ENCODE results near the gene DGKQ.

Gene DGKQ

GRCh38 chr4:973431-974397 lies at the start of gene DGKQ:
Gene DGKQ, minus strand, starts transcription at chr4:973569. Its CDS starts 87 bp downstream, at chr4:973482.
- in situ Hi-C loops (cut with MboI; ENCODE audit: low sequenced_read_pairs) = no loop called here

- in situ Hi-C loops (cut with MboI; ENCODE audit: low sequenced_read_pairs) = no loop called here
Observed at GRCh38 chr4:1022739-1023066, 49.3 kb upstream of the DGKQ start.

DNA sequence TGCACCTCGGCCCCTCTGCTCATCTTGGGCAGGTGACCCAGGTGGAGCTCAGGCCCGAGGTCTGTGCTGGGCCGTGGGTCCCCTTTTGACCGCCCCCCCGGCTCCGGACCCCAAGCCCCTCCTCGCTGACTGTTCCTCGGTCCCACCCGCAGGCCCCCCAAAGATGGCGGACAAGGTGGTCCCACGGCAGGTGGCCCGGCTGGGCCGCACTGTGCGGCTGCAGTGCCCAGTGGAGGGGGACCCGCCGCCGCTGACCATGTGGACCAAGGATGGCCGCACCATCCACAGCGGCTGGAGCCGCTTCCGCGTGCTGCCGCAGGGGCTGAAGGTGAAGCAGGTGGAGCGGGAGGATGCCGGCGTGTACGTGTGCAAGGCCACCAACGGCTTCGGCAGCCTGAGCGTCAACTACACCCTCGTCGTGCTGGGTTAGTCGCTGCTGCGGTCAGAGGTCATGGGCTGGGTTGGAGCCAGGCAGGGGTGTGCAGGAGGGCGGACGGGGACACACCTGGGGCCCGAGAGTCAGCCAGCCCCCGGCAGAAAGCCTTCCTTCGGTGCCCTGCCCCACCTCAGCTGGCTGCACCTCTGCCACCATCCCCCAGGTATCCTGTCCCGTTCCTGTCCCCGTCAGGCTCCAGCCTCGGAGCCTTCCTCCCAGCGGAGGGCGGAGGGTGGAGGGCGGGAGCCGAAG lies 48.8 kb upstream of the DGKQ start:
- in situ Hi-C loops (cut with MboI; ENCODE audit: low sequenced_read_pairs) = no loop called here

DNA sequence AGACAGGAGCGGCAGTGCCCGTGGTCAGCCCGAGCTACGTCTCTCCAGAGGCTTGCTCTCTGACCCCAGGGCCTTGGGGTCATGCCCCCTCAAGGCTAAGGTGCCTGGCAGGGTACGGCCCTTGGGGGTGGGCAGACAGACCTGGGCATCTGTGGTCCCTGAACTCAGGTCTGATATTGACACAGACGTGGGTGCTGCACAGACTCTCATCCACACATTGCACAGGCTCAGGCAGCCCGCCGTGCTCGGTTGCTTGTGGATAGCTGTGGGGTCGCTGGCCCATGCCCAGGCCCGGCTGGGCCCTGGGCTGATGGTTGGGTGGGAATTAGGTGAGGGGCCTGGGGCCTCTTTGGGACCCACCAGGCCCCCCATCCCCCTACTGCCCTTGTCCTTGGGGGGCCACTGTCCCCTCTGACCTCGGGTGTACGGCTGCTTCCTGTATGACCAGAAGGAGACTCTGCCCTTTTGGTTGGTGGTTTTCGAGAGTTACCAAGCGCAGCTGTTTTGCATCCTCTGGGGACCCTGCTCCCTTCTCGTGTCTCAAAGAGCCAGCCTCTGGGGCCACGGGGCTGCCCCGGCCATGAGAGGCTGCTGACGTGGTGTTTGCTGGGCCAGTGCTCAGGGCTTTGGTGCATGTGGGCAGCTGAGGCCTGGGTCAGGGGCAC lies 48.1 kb upstream of the DGKQ start:
- in situ Hi-C loops (cut with MboI; ENCODE audit: low sequenced_read_pairs) = no loop called here

GRCh38 chr4:1019729-1020470 lies 46.5 kb upstream of the DGKQ start:
- in situ Hi-C loops (cut with MboI; ENCODE audit: low sequenced_read_pairs) = no loop called here

DNA sequence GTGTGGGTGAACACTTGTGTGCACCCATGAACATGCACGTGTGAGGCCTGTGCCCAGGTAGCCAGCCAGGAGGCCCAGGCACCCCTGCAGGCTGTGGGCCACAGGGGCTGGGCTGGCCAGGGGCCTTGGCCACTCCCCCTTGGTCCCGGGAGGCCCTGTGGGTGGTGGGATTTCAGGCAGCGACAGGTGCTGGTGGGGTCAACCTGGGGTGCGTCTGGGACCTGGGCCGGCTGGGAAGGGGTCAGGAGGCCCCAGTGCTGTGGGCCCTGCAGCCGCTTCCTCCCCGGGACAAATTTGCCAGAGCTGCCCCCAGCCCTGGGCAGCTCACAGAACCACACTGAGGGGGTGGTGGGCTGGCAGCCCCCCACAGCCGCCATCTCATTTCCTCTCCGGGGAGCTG lies 46.0 kb upstream of the DGKQ start:
- in situ Hi-C loops (cut with MboI; ENCODE audit: low sequenced_read_pairs) = no loop called here

- in situ Hi-C loops (cut with MboI; ENCODE audit: low sequenced_read_pairs) = no loop called here
Observed at GRCh38 chr4:1018147-1019020, 45.0 kb upstream of the DGKQ start.

GRCh38 chr4:1017706-1018105 lies 44.3 kb upstream of the DGKQ start:
- in situ Hi-C loops (cut with MboI; ENCODE audit: low sequenced_read_pairs) = no loop called here

- in situ Hi-C loops (cut with MboI; ENCODE audit: low sequenced_read_pairs) = no loop called here
Observed at GRCh38 chr4:1017211-1017610, 43.8 kb upstream of the DGKQ start.

- in situ Hi-C loops (cut with MboI; ENCODE audit: low sequenced_read_pairs) = no loop called here
Observed at GRCh38 chr4:1015746-1016145, 42.4 kb upstream of the DGKQ start.

GRCh38 chr4:1015179-1015578 lies 41.8 kb upstream of the DGKQ start:
- in situ Hi-C loops (cut with MboI; ENCODE audit: low sequenced_read_pairs) = no loop called here

DNA sequence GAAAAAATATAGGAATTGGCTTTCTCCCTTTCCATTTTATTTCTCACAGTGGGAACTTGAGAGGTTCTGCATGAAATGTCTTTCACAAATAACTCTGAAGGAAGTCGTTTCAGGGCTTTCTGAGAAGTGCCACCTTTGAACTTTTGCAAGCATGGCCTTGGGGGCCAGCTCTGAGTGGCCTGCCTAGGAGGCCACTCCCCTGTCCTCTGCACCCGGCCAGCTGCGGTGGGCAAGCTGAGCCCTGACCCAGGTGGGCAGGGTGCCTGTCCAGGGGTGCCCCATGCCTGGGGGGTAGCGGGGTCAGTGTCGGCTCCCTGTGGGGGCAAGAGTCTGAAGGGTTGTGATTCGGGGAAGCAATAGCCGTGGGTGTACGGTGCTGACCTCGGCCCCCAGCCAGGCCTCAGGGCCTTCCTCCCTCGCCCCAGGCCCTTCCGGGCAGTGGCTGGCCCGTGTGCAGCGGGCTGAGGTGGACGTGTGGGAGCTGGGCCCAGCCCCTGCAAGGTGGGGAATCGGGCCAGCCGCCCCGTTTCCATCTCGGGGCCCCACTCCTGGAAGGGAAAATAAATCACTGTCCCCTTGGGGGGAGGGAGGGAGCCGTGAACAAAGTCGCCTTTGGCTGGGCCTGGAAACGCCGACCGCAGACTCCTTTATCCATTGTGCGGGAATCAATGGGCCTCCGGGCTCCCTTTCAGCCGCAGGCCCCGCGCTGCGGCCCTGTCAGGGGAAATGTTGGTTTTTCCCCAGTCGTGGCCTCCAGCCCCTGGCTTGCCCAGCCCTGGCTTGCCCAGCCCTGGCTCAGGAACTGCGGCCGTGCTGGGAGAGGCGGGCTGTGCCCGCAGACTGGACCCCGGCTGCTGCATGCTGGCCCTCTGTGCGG lies 41.2 kb upstream of the DGKQ start:
- in situ Hi-C loops (cut with MboI; ENCODE audit: low sequenced_read_pairs) = no loop called here

GRCh38 chr4:1013225-1014073 lies 40.1 kb upstream of the DGKQ start:
- in situ Hi-C loops (cut with MboI; ENCODE audit: low sequenced_read_pairs) = no loop called here

- in situ Hi-C loops (cut with MboI; ENCODE audit: low sequenced_read_pairs) = no loop called here
Observed at GRCh38 chr4:1012034-1012739, 38.8 kb upstream of the DGKQ start.

DNA sequence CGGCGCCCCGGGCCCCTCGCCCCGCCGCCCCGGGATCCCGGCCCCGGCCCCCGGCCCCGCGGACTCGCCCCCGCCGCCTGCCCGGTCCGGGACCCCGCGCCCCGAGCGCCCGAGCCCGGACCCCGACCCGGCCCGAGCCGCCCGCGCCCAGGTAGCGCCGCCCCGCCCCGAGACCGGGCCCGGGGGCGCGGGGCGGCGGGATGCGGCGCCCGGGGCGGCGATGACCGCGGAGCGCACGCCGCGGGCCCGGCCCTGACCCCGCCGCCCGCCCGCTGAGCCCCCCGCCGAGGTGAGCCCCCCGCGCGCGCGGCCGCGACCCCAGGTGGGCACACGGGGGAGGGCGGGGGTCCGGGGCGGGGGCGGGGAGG lies 38.3 kb upstream of the DGKQ start:
- in situ Hi-C loops (cut with MboI; ENCODE audit: low sequenced_read_pairs) = no loop called here

DNA sequence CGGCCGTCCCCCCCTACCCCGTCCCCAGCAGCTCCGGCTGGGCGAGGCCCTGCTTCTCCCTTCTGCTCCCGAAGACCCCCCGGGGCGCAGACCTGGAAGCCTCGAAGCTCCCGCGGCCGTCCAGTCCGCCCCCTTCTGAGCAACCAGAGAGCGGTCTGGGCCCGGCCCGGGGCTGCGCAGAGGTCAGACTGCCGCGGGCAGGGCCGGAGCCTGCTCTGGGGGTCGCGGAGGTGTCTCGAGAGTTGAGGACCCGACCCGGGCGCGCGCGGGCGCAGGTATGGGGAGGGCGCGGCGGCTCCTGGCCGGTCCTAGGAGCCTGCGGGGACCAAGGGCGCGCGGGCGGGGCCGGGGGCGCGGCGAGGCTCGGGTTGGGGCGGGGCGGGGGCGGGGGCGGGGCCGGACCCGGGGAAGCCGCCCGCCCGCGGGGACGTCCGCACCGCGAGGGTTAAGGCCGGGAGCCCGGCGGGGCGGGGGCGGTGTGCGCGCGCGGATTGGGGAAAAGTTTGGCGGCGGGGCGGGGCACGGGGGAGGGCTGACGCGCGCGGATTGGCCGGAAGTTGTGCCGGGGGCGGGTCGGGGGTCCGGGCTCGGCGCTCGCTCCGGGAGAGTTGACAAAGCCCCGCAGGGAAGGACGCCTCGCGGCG lies 37.8 kb upstream of the DGKQ start, which contains the start of gene FGFRL1:
Gene FGFRL1 (plus strand): TSS at position 605 of the 644 bp plus-strand sequence. CDS start 860 bp downstream, outside the sequence.
- in situ Hi-C loops (cut with MboI; ENCODE audit: low sequenced_read_pairs) = no loop called here

All from HL-60/S4 (cell line).